IMR-90 (cell line): Measurements from ENCODE around the gene CCNA1. TPM values are rescaled to one million over a fixed set of nuclear protein-coding genes. Genes with fewer than 3 reads are reported as not detected.

ENCODE experiments used
- ATAC-seq: fragments of 200-7000 bp; cut with Tn5 transposase; 2 replicates; pipeline ENCODE4 v1.9.1; 2020; ENCODE audit warnings: low read depth, mild to moderate bottlenecking, moderate library complexity
- BruUV-seq: library from RNA; stranded (reverse); fragments of 400-500 nt; replicated peaks from 2 replicates; lab custom pipeline; 2021; lab: Mats Ljungman, UMichigan
- CTCF ChIA-PET: fragments of 300-600 bp; formaldehyde crosslinking; extraction: SDS; loops from one replicate; lab custom pipeline; 2021; ENCODE audit warnings: antibody characterized with exemption; lab: Yijun Ruan, JAX
- POLR2A ChIA-PET: fragments of 300-600 bp; sonication (Branson Sonifier 250); formaldehyde crosslinking; loops from one replicate; lab custom pipeline; 2022; ENCODE audit warnings: antibody characterized with exemption; ENCODE audit not compliant: unreplicated experiment; lab: Charles Lee
- DNase-seq: peaks from one replicate; pipeline ENCODE4 v3.0.0; 2013
- H2AFZ ChIP-seq: replicated peaks from 2 replicates; pipeline ENCODE3; 2013; ENCODE audit warnings: low read length, mild to moderate bottlenecking; ENCODE audit not compliant: poor library complexity
- H2AK5ac ChIP-seq: 2 replicates; pipeline ENCODE4 v1.6.1; 2013; ENCODE audit warnings: low read depth, low read length, inconsistent platforms
- H2AK9ac ChIP-seq: replicated peaks from 2 replicates; pipeline ENCODE3; 2013; ENCODE audit warnings: mild to moderate bottlenecking, low read depth, low read length, moderate library complexity; ENCODE audit not compliant: poor library complexity
- H2BK120ac ChIP-seq: 2 replicates; pipeline ENCODE4 v1.6.1; 2013; ENCODE audit warnings: low read depth, low read length, inconsistent platforms
- H2BK15ac ChIP-seq: 3 replicates; pipeline ENCODE4 v1.6.1; 2013; ENCODE audit warnings: low read depth, low read length, inconsistent platforms
- H2BK20ac ChIP-seq: 2 replicates; pipeline ENCODE4 v1.6.1; 2013; ENCODE audit warnings: low read depth, mild to moderate bottlenecking, inconsistent platforms, low read length, moderate library complexity
- H2BK5ac ChIP-seq: 2 replicates; pipeline ENCODE4 v1.6.1; 2013; ENCODE audit warnings: mild to moderate bottlenecking, low read depth, low read length, inconsistent platforms; ENCODE audit not compliant: poor library complexity, severe bottlenecking
- H3K14ac ChIP-seq: replicated peaks from 2 replicates; pipeline ENCODE4 v1.6.1; 2013; ENCODE audit warnings: low read depth, low read length, inconsistent platforms
- H3K18ac ChIP-seq: 2 replicates; pipeline ENCODE4 v1.6.1; 2013; ENCODE audit warnings: low read depth, low read length, control low read depth
- H3K23ac ChIP-seq: 2 replicates; pipeline ENCODE4 v1.6.1; 2013; ENCODE audit warnings: low read depth, low read length, inconsistent platforms
- H3K27ac ChIP-seq: 2 replicates; pipeline ENCODE4 v1.5.1; 2013; ENCODE audit warnings: mild to moderate bottlenecking, control low read depth, low read length; ENCODE audit not compliant: insufficient read depth
- H3K27me3 ChIP-seq: 2 replicates; pipeline ENCODE4 v1.6.1; 2013; ENCODE audit warnings: low read length; ENCODE audit not compliant: control insufficient read depth, insufficient read depth
- H3K36me3 ChIP-seq: 2 replicates; pipeline ENCODE4 v1.6.1; 2013; ENCODE audit warnings: low read length, mixed read lengths; ENCODE audit not compliant: control insufficient read depth, insufficient read depth
- H3K4ac ChIP-seq: 2 replicates; pipeline ENCODE4 v1.6.1; 2013; ENCODE audit warnings: low read depth, low read length, inconsistent platforms
- H3K4me1 ChIP-seq: 2 replicates; pipeline ENCODE4 v1.6.1; 2013; ENCODE audit warnings: low read length, mixed read lengths; ENCODE audit not compliant: control insufficient read depth, insufficient read depth
- H3K4me2 ChIP-seq: 2 replicates; pipeline ENCODE4 v1.6.1; 2013; ENCODE audit warnings: low read depth, mild to moderate bottlenecking, control low read depth, low read length, moderate library complexity
- H3K4me3 ChIP-seq: 2 replicates; pipeline ENCODE4 v1.5.1; 2013; ENCODE audit warnings: low read depth, mild to moderate bottlenecking, control low read depth, low read length, moderate library complexity; ENCODE audit not compliant: insufficient read depth
- H3K56ac ChIP-seq: 2 replicates; pipeline ENCODE4 v1.6.1; 2013; ENCODE audit warnings: low read length, inconsistent platforms; ENCODE audit not compliant: insufficient read depth; ENCODE audit errors: extremely low read depth
- H3K79me1 ChIP-seq, 2 experiments: 2 replicates each; pipeline ENCODE4 v1.6.1; 2013; ENCODE audit warnings: low read length in 2 of 2, inconsistent platforms in 1 of 2, low read depth in 1 of 2
- H3K9ac ChIP-seq: 2 replicates; pipeline ENCODE4 v1.6.1; 2013; ENCODE audit warnings: low read depth, low read length, control low read depth
- H3K9me1 ChIP-seq: 2 replicates; pipeline ENCODE4 v1.6.1; 2013; ENCODE audit warnings: low read length, inconsistent platforms; ENCODE audit not compliant: insufficient read depth
- H3K9me3 ChIP-seq: 2 replicates; pipeline ENCODE4 v1.6.1; 2013; ENCODE audit warnings: low read length; ENCODE audit not compliant: control insufficient read depth, insufficient read depth
- H4K20me1 ChIP-seq: 2 replicates; pipeline ENCODE4 v1.6.1; 2013; ENCODE audit warnings: low read length, inconsistent platforms; ENCODE audit not compliant: insufficient read depth
- H4K5ac ChIP-seq: 2 replicates; pipeline ENCODE4 v1.6.1; 2013; ENCODE audit warnings: mild to moderate bottlenecking, low read depth, low read length, control low read depth
- H4K8ac ChIP-seq, 2 experiments: 2 replicates each; pipeline ENCODE4 v1.6.1; 2013; ENCODE audit warnings: low read depth in 2 of 2, low read length in 2 of 2, control low read depth in 1 of 2, inconsistent platforms in 1 of 2
- H4K91ac ChIP-seq: 2 replicates; pipeline ENCODE4 v1.6.1; 2013; ENCODE audit warnings: low read depth, low read length, inconsistent platforms; ENCODE audit not compliant: insufficient read depth
- BHLHE40 ChIP-seq: fragments of 150-350 bp; IDR thresholded peaks from 2 replicates; pipeline ENCODE4 v1.6.1; 2016; ENCODE audit warnings: mild to moderate bottlenecking, low read depth, low read length
- CHD1 ChIP-seq: IDR thresholded peaks from 2 replicates; pipeline ENCODE4 v1.6.1; 2012; ENCODE audit warnings: low read depth, low read length, improper control_type of control experiment
- ELK1 ChIP-seq: fragments of 150-350 bp; IDR thresholded peaks from 2 replicates; pipeline ENCODE4 v1.6.1; 2016; ENCODE audit warnings: low read depth, mild to moderate bottlenecking, low read length, moderate library complexity, borderline replicate concordance
- FOS ChIP-seq: fragments of 150-350 bp; IDR thresholded peaks from 2 replicates; pipeline ENCODE4 v1.6.1; 2016; ENCODE audit warnings: low read depth, low read length
- MAFK ChIP-seq: IDR thresholded peaks from 2 replicates; pipeline ENCODE4 v1.6.1; 2012; ENCODE audit warnings: low read depth, low read length, improper control_type of control experiment
- MXI1 ChIP-seq: IDR thresholded peaks from 2 replicates; pipeline ENCODE4 v1.6.1; 2012; ENCODE audit warnings: low read depth, mild to moderate bottlenecking, low read length, moderate library complexity, borderline replicate concordance
- RAD21 ChIP-seq: IDR thresholded peaks from 2 replicates; pipeline ENCODE4 v1.6.1; 2012; ENCODE audit warnings: low read length, improper control_type of control experiment
- RCOR1 ChIP-seq: IDR thresholded peaks from 2 replicates; pipeline ENCODE4 v1.6.1; 2012; ENCODE audit warnings: mild to moderate bottlenecking, low read length, improper control_type of control experiment; ENCODE audit not compliant: insufficient replicate concordance
- SMC3 ChIP-seq: fragments of 150-350 bp; IDR thresholded peaks from 2 replicates; pipeline ENCODE4 v1.6.1; 2016; ENCODE audit warnings: low read depth, mild to moderate bottlenecking, antibody characterized with exemption, low read length, moderate library complexity
- WGBS, 2 experiments: methylation state at CpG; one replicate each; pipeline versions ENCODE4 v1.1.5 to v1.1.7; 2013; ENCODE audit warnings: missing lambda C conversion rate in 2 of 2; ENCODE audit not compliant: insufficient read length in 1 of 2; ENCODE audit errors: extremely low coverage in 2 of 2; 5-methylcytosine and 5-hydroxymethylcytosine counted together
- dilution Hi-C: fragments of 300-500 bp; cut with HindIII; formaldehyde crosslinking; loops from one replicate; pipeline ENCODE4 v1.14.3; 2018; ENCODE audit warnings: low sequenced_read_pairs; ENCODE audit not compliant: unreplicated experiment
- in situ Hi-C: fragments of 300-500 bp; cut with MboI; formaldehyde crosslinking; loops from 3 replicates; pipeline ENCODE4 v1.14.3; 2019; ENCODE audit warnings: low sequenced_read_pairs, inconsistent platforms, mixed read lengths
- intact Hi-C: fragments of 100-400 bp; cut with micrococcal nuclease; formaldehyde crosslinking; loops from 2 replicates; pipeline ENCODE4 v1.10.0; 2022
- polyA plus RNA-seq, 3 experiments: library from polyadenylated mRNA; depleted of rRNA; stranded (reverse); fragments of >200 nt; gene quantifications; 2 replicates each; pipeline ENCODE4 v1.2.3, GENCODE V29; 2012; ENCODE audit warnings: low replicate concordance in 1 of 3
- total RNA-seq: library from RNA; depleted of rRNA; stranded (reverse); fragments of >200 nt; gene quantifications from 2 replicates; pipeline ENCODE4 v1.2.3, GENCODE V29; 2012

The CCNA1 gene
- total and polyA plus RNA-seq, 2 of the 4 experiments (the other 2 are of a cell fraction), result 0.07 TPM; not detected in 1

- no peak for TF ChIP-seq MXI1
Measured at GRCh38 chr13:36430247-36431203, 1.8 kb upstream of the CCNA1 start (continued).

GRCh38 chr13:36431204-36432105 is 840 bp upstream of the CCNA1 start:
- no peak overlapping the region for H4K5ac ChIP-seq
- H2BK20ac ChIP-seq, result no peak overlapping the region
- no peak overlapping the region for H2AK9ac ChIP-seq
- no peak overlapping the region for H3K14ac ChIP-seq
- peak overlapping the region; percentile 81 for H2AFZ ChIP-seq
- in situ Hi-C loops, result no loop called here
- no peaks in the 10 kb centered on the region for H3K79me1 ChIP-seq
- intact Hi-C loops, result no loop called here
- H3K9me1 ChIP-seq, result no peaks in the 10 kb centered on the region
- H2BK5ac ChIP-seq, result no peak overlapping the region
- H2BK15ac ChIP-seq, result no peak overlapping the region
- H2BK120ac ChIP-seq, result no peak overlapping the region
- H3K18ac ChIP-seq, result no peak overlapping the region
- peak overlapping the region; percentile 10; the same call in 1 of the 2 replicates for H3K4me2 ChIP-seq
- no peak overlapping the region for H3K4ac ChIP-seq
- POLR2A ChIA-PET, result no interaction called here
- CTCF ChIA-PET, result no interaction called here
- H3K27me3 ChIP-seq, result peaks cover 38% of the 10 kb centered on the region
- no peak overlapping the region for H3K56ac ChIP-seq
- 0 out of 2 replicates have a peak, but pooled peaks cover 2% of the 10 kb centered on the region for H3K9me3 ChIP-seq
- DNase-seq (no peak), ATAC-seq (peak; percentile 45; the same call in 1 of the 2 replicates)
- TF ChIP-seq RCOR1 (no peak), MAFK (no peak), CHD1 (no peak), FOS (no peak), RAD21 (no peak), ELK1 (no peak), SMC3 (no peak), BHLHE40 (no peak)
- H3K9ac ChIP-seq, result no peak overlapping the region
- 0% methylated on average over 19 of the region's 85 CpGs; no CpG with 5 or more reads in 1 of the 2 experiments for WGBS, 2 experiments
- H3K36me3 ChIP-seq, result no peaks in the 10 kb centered on the region
- no TSS peak for BruUV-seq
- H4K8ac ChIP-seq, result no peak overlapping the region
- dilution Hi-C loops, result no loop called here
- H3K23ac ChIP-seq, result no peak overlapping the region
- H3K4me3 ChIP-seq, result no peak overlapping the region
- no peak overlapping the region for H2AK5ac ChIP-seq
- H3K4me1 ChIP-seq, result no peaks in the 10 kb centered on the region
- no peak overlapping the region for H3K27ac ChIP-seq
- no peaks in the 10 kb centered on the region for H4K20me1 ChIP-seq
- no peak overlapping the region for H4K91ac ChIP-seq
